Measurements from ENCODE around the gene CYFIP1. TPM values are rescaled to one million over a fixed set of nuclear protein-coding genes. Genes with fewer than 3 reads are reported as not detected.

Gene CYFIP1
- total RNA-seq, 1 experiment from 2014 or later: 159 TPM

- no TSS peak for BruUV-seq (replicated peaks)
- H3K36me3 ChIP-seq (ENCODE audit: control insufficient read depth, insufficient read depth, low read length): peaks cover 4% of the 10 kb centered on the region
- in situ Hi-C loops (cut with HindIII; ENCODE audit: low pct_unique_long_range_greater_than_20kb, low sequenced_read_pairs): no loop called here
- intact Hi-C loops (cut with micrococcal nuclease; ENCODE audit: unreplicated experiment): no loop called here
- TF ChIP-seq POLR2AphosphoS5 (IDR thresholded peaks at IDR 0.05; ENCODE audit: low read depth, low read length): no peak
- no peak for TF ChIP-seq REST (IDR thresholded peaks at IDR 0.05; ENCODE audit: insufficient read depth in 1 of 2, low read depth in 2 of 2, low read length in 1 of 2)
- no peak for TF ChIP-seq TCF7L2 (IDR thresholded peaks at IDR 0.05; ENCODE audit: low read depth, low read length)
- TF ChIP-seq SIN3A (IDR thresholded peaks at IDR 0.05; ENCODE audit: borderline replicate concordance, insufficient read depth, low read depth, low read length): no peak
- TF ChIP-seq CTCF (IDR thresholded peaks at IDR 0.05): no peak
- ChIA-PET CTCF (no interaction called here), POLR2A (no interaction called here)
- no peak for ATAC-seq
- H3K27me3 ChIP-seq (ENCODE audit: control insufficient read depth, insufficient read depth, low read length): no peaks in the 10 kb centered on the region
- no peak overlapping the region for H3K4me3 ChIP-seq (ENCODE audit: low read depth in 2 of 2, low read length in 2 of 2)
- DNase-seq (ENCODE audit: low read depth, low spot score): no peak
- H3K27ac ChIP-seq (ENCODE audit: low read length): no peak overlapping the region
- H3K9me3 ChIP-seq (ENCODE audit: control insufficient read depth, insufficient read depth, low read depth, low read length): no peaks in the 10 kb centered on the region
- no peaks in the 10 kb centered on the region for H3K4me1 ChIP-seq (ENCODE audit: control insufficient read depth, insufficient read depth, low read length)
Observed at GRCh38 chr15:22880981-22881738, 99.0 kb downstream of the CYFIP1 start.

GRCh38 chr15:22880068-22880980 lies 99.8 kb downstream of the CYFIP1 start:
- ChIA-PET CTCF (no interaction called here), POLR2A (no interaction called here)
- Histone ChIP-seq H3K27ac (ENCODE audit: low read length) (no peak overlapping the region), H3K9me3 (ENCODE audit: control insufficient read depth, insufficient read depth, low read depth, low read length) (no peaks in the 10 kb centered on the region), H3K4me3 (ENCODE audit: low read depth in 2 of 2, low read length in 2 of 2) (no peak overlapping the region), H3K36me3 (ENCODE audit: control insufficient read depth, insufficient read depth, low read length) (peaks cover 4% of the 10 kb centered on the region), H3K27me3 (ENCODE audit: control insufficient read depth, insufficient read depth, low read length) (no peaks in the 10 kb centered on the region), H3K4me1 (ENCODE audit: control insufficient read depth, insufficient read depth, low read length) (no peaks in the 10 kb centered on the region)
- TF ChIP-seq POLR2AphosphoS5 (IDR thresholded peaks at IDR 0.05; ENCODE audit: low read depth, low read length): no peak
- TF ChIP-seq CTCF (IDR thresholded peaks at IDR 0.05): no peak
- no peak for TF ChIP-seq TCF7L2 (IDR thresholded peaks at IDR 0.05; ENCODE audit: low read depth, low read length)
- no peak for TF ChIP-seq REST (IDR thresholded peaks at IDR 0.05; ENCODE audit: insufficient read depth in 1 of 2, low read depth in 2 of 2, low read length in 1 of 2)
- TF ChIP-seq SIN3A (IDR thresholded peaks at IDR 0.05; ENCODE audit: borderline replicate concordance, insufficient read depth, low read depth, low read length): no peak
- in situ Hi-C loops (cut with HindIII; ENCODE audit: low pct_unique_long_range_greater_than_20kb, low sequenced_read_pairs): no loop called here
- DNase-seq (ENCODE audit: low read depth, low spot score): no peak
- no peak for ATAC-seq
- no TSS peak for BruUV-seq (replicated peaks)
- intact Hi-C loops (cut with micrococcal nuclease; ENCODE audit: unreplicated experiment): no loop called here
